Endothelial cell of umbilical vein (primary cell): ENCODE data around the gene PRR14. TPM values are rescaled to one million over a fixed set of nuclear protein-coding genes. Genes with fewer than 3 reads are reported as not detected.

Experiments used
- BruUV-seq: library from RNA; stranded (reverse); fragments of 400-500 nt; replicated peaks from 2 replicates; lab custom pipeline; 2021; lab: Mats Ljungman, UMichigan
- CTCF ChIA-PET: fragments of 300-600, 350-600 bp; sonication (Branson Sonifier 250); formaldehyde crosslinking; loops from one replicate; lab custom pipeline; 2021; ENCODE audit warnings: antibody characterized with exemption, inconsistent platforms; lab: Charles Lee
- POLR2A ChIA-PET: fragments of 300-600, 350-600 bp; sonication (Branson Sonifier 250); formaldehyde crosslinking; loops from one replicate; lab custom pipeline; 2021; ENCODE audit warnings: antibody characterized with exemption, inconsistent platforms; lab: Charles Lee
- DNase-seq: peaks from one replicate; pipeline ENCODE4 v3.0.0-alpha.2; 2011; ENCODE audit warnings: low read depth, low spot score
- FAIRE-seq: peaks from 2 replicates; lab custom pipeline; 2011; peaks lifted over from hg19 to GRCh38; lab: Jason Lieb, UNC
- H2AFZ ChIP-seq: 2 replicates; pipeline ENCODE4 v1.6.0; 2012; ENCODE audit warnings: low read depth, low read length, control low read depth, inconsistent platforms
- H3K27ac ChIP-seq: 2 replicates; pipeline ENCODE4 v1.5.1; 2011; ENCODE audit warnings: low read depth, mild to moderate bottlenecking, control low read depth, low read length, moderate library complexity; ENCODE audit not compliant: insufficient read depth
- H3K27me3 ChIP-seq, 2 experiments: 2 replicates each; pipeline versions ENCODE4 v1.6.0 to v1.6.1; 2011; ENCODE audit warnings: low read length in 2 of 2, mixed read lengths in 1 of 2; ENCODE audit not compliant: control insufficient read depth in 2 of 2, insufficient read depth in 2 of 2
- H3K36me3 ChIP-seq, 2 experiments: 2 replicates in 1 of 2; 3 replicates in 1 of 2; pipeline ENCODE4 v1.5.1; 2011; ENCODE audit warnings: low read length in 2 of 2, mild to moderate bottlenecking in 1 of 2, moderate library complexity in 1 of 2; ENCODE audit not compliant: control insufficient read depth in 2 of 2, insufficient read depth in 2 of 2; ENCODE audit errors: extremely low read depth in 1 of 2
- H3K4me1 ChIP-seq: 3 replicates; pipeline ENCODE4 v1.5.1; 2011; ENCODE audit warnings: mild to moderate bottlenecking, low read length; ENCODE audit not compliant: control insufficient read depth, insufficient read depth; ENCODE audit errors: extremely low read depth
- H3K4me2 ChIP-seq: 2 replicates; pipeline ENCODE4 v1.6.1; 2011; ENCODE audit warnings: low read length, control low read depth, mixed read lengths; ENCODE audit not compliant: insufficient read depth
- H3K4me3 ChIP-seq, 3 experiments: fragments of 200-600 bp in 1 of 3; sonication (generic), shearing (Covaris generic) in 1 of 3; replicated peaks in 1 of 3; 2 replicates each; pipeline ENCODE4 v1.5.1; 2011 to 2016; ENCODE audit warnings: control low read depth in 3 of 3, low read length in 3 of 3, mild to moderate bottlenecking in 2 of 3, inconsistent platforms in 1 of 3, low read depth in 1 of 3, moderate library complexity in 1 of 3; ENCODE audit not compliant: insufficient read depth in 1 of 3
- H3K79me2 ChIP-seq: 2 replicates; pipeline ENCODE4 v1.6.0; 2012; ENCODE audit warnings: low read length, inconsistent platforms; ENCODE audit not compliant: control insufficient read depth, insufficient read depth
- H3K9ac ChIP-seq: replicated peaks from 2 replicates; pipeline ENCODE3; 2011; ENCODE audit warnings: low read length, control low read depth; ENCODE audit not compliant: insufficient read depth; ENCODE audit errors: extremely low read depth
- H3K9me1 ChIP-seq: replicated peaks from 3 replicates; pipeline ENCODE4 v1.6.0; 2011; ENCODE audit warnings: mild to moderate bottlenecking, low read length; ENCODE audit not compliant: control insufficient read depth, insufficient read depth; ENCODE audit errors: extremely low read depth
- H3K9me3 ChIP-seq: replicated peaks from 2 replicates; pipeline ENCODE4 v1.5.1; 2012; ENCODE audit warnings: low read length, inconsistent platforms; ENCODE audit not compliant: control insufficient read depth, insufficient read depth
- H4K20me1 ChIP-seq: replicated peaks from 2 replicates; pipeline ENCODE3; 2011; ENCODE audit warnings: mild to moderate bottlenecking, low read length; ENCODE audit not compliant: control insufficient read depth, insufficient read depth; ENCODE audit errors: extremely low read depth
- EZH2 ChIP-seq: IDR thresholded peaks from 2 replicates; pipeline ENCODE4 v1.6.1; 2012; ENCODE audit warnings: borderline replicate concordance, low read depth, mild to moderate bottlenecking, moderate library complexity, low read length, inconsistent platforms; ENCODE audit not compliant: severe bottlenecking
- FOS ChIP-seq: IDR thresholded peaks from 2 replicates; pipeline ENCODE4 v1.6.1; 2011; ENCODE audit warnings: mild to moderate bottlenecking, low read length, moderate library complexity, borderline replicate concordance; ENCODE audit not compliant: insufficient read depth
- GATA2 ChIP-seq: IDR thresholded peaks from 2 replicates; pipeline ENCODE4 v1.7.0; 2011; ENCODE audit warnings: low read depth, mild to moderate bottlenecking, moderate library complexity, mixed read lengths, low read length; ENCODE audit not compliant: insufficient read length, insufficient read depth
- JUN ChIP-seq: IDR thresholded peaks from 2 replicates; pipeline ENCODE4 v1.6.1; 2011; ENCODE audit warnings: borderline replicate concordance, low read depth; ENCODE audit not compliant: insufficient read length, insufficient read depth
- MYC ChIP-seq: IDR thresholded peaks from one replicate; pipeline ENCODE4 v1.6.1; 2011; ENCODE audit warnings: mild to moderate bottlenecking, low read depth, low read length
- POLR2A ChIP-seq: IDR thresholded peaks from 2 replicates; pipeline ENCODE4 v1.6.1; 2012; ENCODE audit warnings: low read depth, mild to moderate bottlenecking, control low read depth, low read length
- POLR2AphosphoS5 ChIP-seq: IDR thresholded peaks from 2 replicates; pipeline ENCODE4 v1.6.1; 2012; ENCODE audit warnings: low read depth, mild to moderate bottlenecking, control low read depth, low read length, moderate library complexity; ENCODE audit not compliant: insufficient read depth
- dilution Hi-C: fragments of 300-500 bp; cut with MboI; formaldehyde crosslinking; loops from one replicate; pipeline ENCODE4 v1.15.0; 2019; ENCODE audit warnings: low sequenced_read_pairs; ENCODE audit not compliant: extremely low pct_ligation_motif_present
- intact Hi-C: fragments of 100-400 bp; cut with micrococcal nuclease; formaldehyde crosslinking; loops from one replicate; pipeline ENCODE4 v1.10.0; 2022
- polyA plus RNA-seq, 4 experiments: library from polyadenylated mRNA; depleted of rRNA in 3 of 4; stranded (reverse) in 3 of 4; unstranded in 1 of 4; fragments of >200 nt; gene quantifications; 2 replicates each; pipeline versions ENCODE4 v1.2.1 to v1.2.3, GENCODE V29; 2011 to 2012; ENCODE audit warnings: missing spikeins in 1 of 4
- total RNA-seq: library from RNA; stranded (reverse); gene quantifications from 2 replicates; pipeline ENCODE4 v1.2.3, GENCODE V29; 2021
- TF ChIP-seq, protein P1 (sequence below): IDR thresholded peaks from 2 replicates; pipeline ENCODE4 v1.6.1; 2011; ENCODE audit not compliant: insufficient read depth, insufficient read length
- TF ChIP-seq, protein P2 (sequence below), 2 donors: IDR thresholded peaks; 1 replicate in 1 of 2; 2 replicates in 1 of 2; pipeline ENCODE4 v1.5.1; 2011; ENCODE audit warnings: low read length in 2 of 2, mild to moderate bottlenecking in 2 of 2, moderate library complexity in 2 of 2, control low read depth in 1 of 2, inconsistent platforms in 1 of 2, low read depth in 1 of 2; ENCODE audit not compliant: insufficient read depth in 1 of 2; ENCODE audit errors: extremely low read depth in 1 of 2

The PRR14 gene
- total and polyA plus RNA-seq, 2 donors (not counting 3 experiments of a cell fraction or from before 2014, with no cell fraction given) = 17.0 to 70.0 TPM

DNA sequence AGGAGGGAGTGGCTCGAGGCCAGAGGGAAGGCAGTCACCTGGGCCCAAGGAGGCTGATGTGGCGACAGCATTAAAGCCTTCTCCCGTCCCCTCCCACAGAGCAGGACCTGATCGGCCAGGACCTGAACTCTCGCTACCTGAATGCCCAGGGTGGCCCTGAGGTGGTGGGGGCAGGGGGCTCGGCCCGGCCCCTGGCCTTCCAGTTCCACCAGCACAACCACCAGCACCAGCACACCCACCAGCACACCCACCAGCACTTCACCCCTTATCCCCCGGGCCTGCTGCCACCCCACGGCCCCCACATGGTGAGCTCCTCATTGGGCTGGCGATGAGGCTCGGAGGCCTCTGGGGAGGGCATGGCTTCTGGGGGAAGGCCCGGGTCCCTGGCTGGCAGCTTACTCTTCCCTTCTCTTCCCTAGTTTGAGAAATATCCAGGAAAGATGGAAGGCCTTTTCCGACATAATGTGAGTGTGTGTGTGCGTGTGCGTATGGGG, 13.9 kb downstream of the PRR14 start:
- no peak overlapping the region for H3K27ac ChIP-seq
- TF ChIP-seq, protein P1, sequence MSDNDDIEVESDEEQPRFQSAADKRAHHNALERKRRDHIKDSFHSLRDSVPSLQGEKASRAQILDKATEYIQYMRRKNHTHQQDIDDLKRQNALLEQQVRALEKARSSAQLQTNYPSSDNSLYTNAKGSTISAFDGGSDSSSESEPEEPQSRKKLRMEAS = no peak
- TF ChIP-seq GATA2 (no peak), POLR2A (no peak), MYC (no peak), POLR2AphosphoS5 (no peak), EZH2 (no peak), JUN (no peak), FOS (no peak)
- TF ChIP-seq, protein P2, sequence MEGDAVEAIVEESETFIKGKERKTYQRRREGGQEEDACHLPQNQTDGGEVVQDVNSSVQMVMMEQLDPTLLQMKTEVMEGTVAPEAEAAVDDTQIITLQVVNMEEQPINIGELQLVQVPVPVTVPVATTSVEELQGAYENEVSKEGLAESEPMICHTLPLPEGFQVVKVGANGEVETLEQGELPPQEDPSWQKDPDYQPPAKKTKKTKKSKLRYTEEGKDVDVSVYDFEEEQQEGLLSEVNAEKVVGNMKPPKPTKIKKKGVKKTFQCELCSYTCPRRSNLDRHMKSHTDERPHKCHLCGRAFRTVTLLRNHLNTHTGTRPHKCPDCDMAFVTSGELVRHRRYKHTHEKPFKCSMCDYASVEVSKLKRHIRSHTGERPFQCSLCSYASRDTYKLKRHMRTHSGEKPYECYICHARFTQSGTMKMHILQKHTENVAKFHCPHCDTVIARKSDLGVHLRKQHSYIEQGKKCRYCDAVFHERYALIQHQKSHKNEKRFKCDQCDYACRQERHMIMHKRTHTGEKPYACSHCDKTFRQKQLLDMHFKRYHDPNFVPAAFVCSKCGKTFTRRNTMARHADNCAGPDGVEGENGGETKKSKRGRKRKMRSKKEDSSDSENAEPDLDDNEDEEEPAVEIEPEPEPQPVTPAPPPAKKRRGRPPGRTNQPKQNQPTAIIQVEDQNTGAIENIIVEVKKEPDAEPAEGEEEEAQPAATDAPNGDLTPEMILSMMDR (IDR thresholded peaks at IDR 0.05; ENCODE audit: extremely low read depth in 1 of 2, insufficient read depth in 1 of 2, low read depth in 1 of 2, low read length in 2 of 2) = no peak
- BruUV-seq = no TSS peak
- ChIA-PET POLR2A (no interaction called here), CTCF (interaction anchor here (1.0 to 1.7 kb wide), 2 partner anchors 9 to 29 kb away, joined by 4 to 19 read pairs; no protein-coding TSS in a partner anchor)
- no peak overlapping the region for H2AFZ ChIP-seq
- no peaks in the 10 kb centered on the region for H3K9me3 ChIP-seq
- peaks cover 12% of the 10 kb centered on the region for H3K4me1 ChIP-seq
- H3K9me1 ChIP-seq = no peaks in the 10 kb centered on the region
- H3K36me3 ChIP-seq = peaks cover 23 to 69% of the 10 kb centered on the region in 2 experiments
- H3K4me2 ChIP-seq = no peak overlapping the region
- H3K27me3 ChIP-seq = no peaks in the 10 kb centered on the region
- H4K20me1 ChIP-seq = no peaks in the 10 kb centered on the region
- no peak for FAIRE-seq
- dilution Hi-C loops (no loop called here), intact Hi-C loops (no loop called here)
- no peak for DNase-seq
- no peak overlapping the region for H3K4me3 ChIP-seq
- peaks cover 43% of the 10 kb centered on the region for H3K79me2 ChIP-seq
- H3K9ac ChIP-seq = no peak overlapping the region
